Colonic mucosa (tissue), 4 donors: Measurements from ENCODE around the gene AOPEP. TPM values are rescaled to one million over a fixed set of nuclear protein-coding genes. Genes with fewer than 3 reads are reported as not detected.

ENCODE experiments used
- DNase-seq: peaks from one replicate; pipeline ENCODE4 v3.0.0-alpha.2; 2020
- H3K27ac ChIP-seq: fragments of 200-600 bp; one replicate; pipeline ENCODE4 v1.8.0; 2021
- H3K27me3 ChIP-seq: fragments of 200-600 bp; one replicate; pipeline ENCODE4 v1.8.0; 2021
- H3K36me3 ChIP-seq: fragments of 200-600 bp; one replicate; pipeline ENCODE4 v1.8.0; 2021
- H3K4me1 ChIP-seq: fragments of 200-600 bp; one replicate; pipeline ENCODE4 v1.8.0; 2021; ENCODE audit warnings: mild to moderate bottlenecking
- H3K4me3 ChIP-seq: fragments of 200-600 bp; one replicate; pipeline ENCODE4 v1.8.0; 2021
- H3K9ac ChIP-seq, 2 donors: one replicate each; pipeline ENCODE4 v1.7.0; 2013; ENCODE audit warnings: control low read depth in 2 of 2, low read depth in 2 of 2, low read length in 2 of 2
- H3K9me3 ChIP-seq: fragments of 200-600 bp; one replicate; pipeline ENCODE4 v1.8.0; 2021
- intact Hi-C: fragments of 100-400 bp; cut with DNase I; formaldehyde crosslinking; loops from one replicate; pipeline ENCODE4 v1.14.1; 2022
- total RNA-seq, 2 donors: library from RNA; stranded (reverse); fragmentation: NEBNext Ultra II Directional in 1 of 2; extraction: Animal tissue kit (Norgen Biotek cat#: 25700) in 1 of 2; gene quantifications; one replicate each; pipeline ENCODE4 v1.2.1, GENCODE V29; 2021
- TF ChIP-seq, protein P1 (sequence below): fragments of 200-600 bp; IDR thresholded peaks from one replicate; pipeline ENCODE4 v1.8.0; 2022; ENCODE audit warnings: antibody characterized with exemption, mild to moderate bottlenecking
- donor health status: healthy.
- donor health status: DM: no; HTN: no; CAD: no.
- donor health status: DM: no; HTN: no; CAD: no.

The AOPEP gene
- total RNA-seq, 2 donors from 2014 or later, result 38.4 to 43.2 TPM

GRCh38 chr9:94824913-94825610, 98.6 kb downstream of the AOPEP start:
- H3K9me3 ChIP-seq, result no peaks in the 10 kb centered on the region
- no peaks in the 10 kb centered on the region for H3K4me1 ChIP-seq
- peak overlapping the region in 1 of 2 donors; percentile 30 for H3K9ac ChIP-seq
- intact Hi-C loops, result no loop called here
- no peaks in the 10 kb centered on the region for H3K36me3 ChIP-seq
- no peak overlapping the region for H3K4me3 ChIP-seq
- peak overlapping the region; percentile 25 for H3K27ac ChIP-seq
- peak; percentile 28 for DNase-seq
- H3K27me3 ChIP-seq, result no peaks in the 10 kb centered on the region
- TF ChIP-seq, protein P1, sequence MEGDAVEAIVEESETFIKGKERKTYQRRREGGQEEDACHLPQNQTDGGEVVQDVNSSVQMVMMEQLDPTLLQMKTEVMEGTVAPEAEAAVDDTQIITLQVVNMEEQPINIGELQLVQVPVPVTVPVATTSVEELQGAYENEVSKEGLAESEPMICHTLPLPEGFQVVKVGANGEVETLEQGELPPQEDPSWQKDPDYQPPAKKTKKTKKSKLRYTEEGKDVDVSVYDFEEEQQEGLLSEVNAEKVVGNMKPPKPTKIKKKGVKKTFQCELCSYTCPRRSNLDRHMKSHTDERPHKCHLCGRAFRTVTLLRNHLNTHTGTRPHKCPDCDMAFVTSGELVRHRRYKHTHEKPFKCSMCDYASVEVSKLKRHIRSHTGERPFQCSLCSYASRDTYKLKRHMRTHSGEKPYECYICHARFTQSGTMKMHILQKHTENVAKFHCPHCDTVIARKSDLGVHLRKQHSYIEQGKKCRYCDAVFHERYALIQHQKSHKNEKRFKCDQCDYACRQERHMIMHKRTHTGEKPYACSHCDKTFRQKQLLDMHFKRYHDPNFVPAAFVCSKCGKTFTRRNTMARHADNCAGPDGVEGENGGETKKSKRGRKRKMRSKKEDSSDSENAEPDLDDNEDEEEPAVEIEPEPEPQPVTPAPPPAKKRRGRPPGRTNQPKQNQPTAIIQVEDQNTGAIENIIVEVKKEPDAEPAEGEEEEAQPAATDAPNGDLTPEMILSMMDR, result no peak

DNA sequence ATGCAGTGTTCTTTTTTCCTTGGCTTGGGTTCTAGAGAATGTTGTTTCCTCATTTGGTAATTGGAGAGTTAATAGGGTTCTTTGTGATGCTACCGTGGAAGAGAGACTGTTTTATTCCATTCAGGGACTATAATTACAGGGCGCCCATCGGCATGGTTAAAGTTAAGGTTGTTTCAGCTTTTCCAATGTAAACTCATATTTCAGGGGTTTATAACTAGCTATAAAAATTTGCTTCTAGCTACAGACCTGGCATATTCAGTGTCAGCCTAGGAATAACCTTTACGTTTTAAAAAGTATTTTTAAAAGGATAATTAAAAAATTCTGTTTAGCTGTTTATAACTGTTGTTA, 99.1 kb downstream of the AOPEP start:
- H3K4me1 ChIP-seq, result no peaks in the 10 kb centered on the region
- H3K9me3 ChIP-seq, result no peaks in the 10 kb centered on the region
- H3K4me3 ChIP-seq, result no peak overlapping the region
- peak overlapping the region in 1 of 2 donors; percentile 30 for H3K9ac ChIP-seq
- intact Hi-C loops, result no loop called here
- H3K27ac ChIP-seq, result peak overlapping the region; percentile 25
- H3K36me3 ChIP-seq, result no peaks in the 10 kb centered on the region
- H3K27me3 ChIP-seq, result no peaks in the 10 kb centered on the region
- TF ChIP-seq, protein P1, result no peak
- peak; percentile 32 for DNase-seq

DNA sequence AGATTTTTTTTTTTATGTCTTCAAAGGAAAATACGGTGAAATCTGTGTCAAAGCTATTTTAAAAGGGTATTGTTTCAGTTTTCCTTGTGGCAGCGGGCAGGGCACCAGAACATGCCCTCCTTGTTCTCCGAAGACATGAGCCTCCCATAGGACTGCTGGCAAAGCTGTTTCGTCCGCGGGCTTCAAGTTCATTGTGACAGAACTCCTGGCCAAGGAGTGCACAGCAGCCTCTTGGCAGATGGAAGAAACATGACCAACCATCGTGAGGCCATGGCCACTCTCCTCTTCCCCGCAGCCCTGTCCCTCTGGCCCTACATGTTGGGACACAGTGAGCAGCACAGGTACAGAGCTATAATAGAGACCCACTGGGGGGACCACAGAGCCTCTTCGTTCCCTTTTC, 99.5 kb downstream of the AOPEP start:
- Histone ChIP-seq H3K9ac (peak overlapping the region in 1 of 2 donors; percentile 62), H3K36me3 (no peaks in the 10 kb centered on the region), H3K4me3 (no peak overlapping the region), H3K4me1 (no peaks in the 10 kb centered on the region), H3K9me3 (no peaks in the 10 kb centered on the region), H3K27ac (peak overlapping the region; percentile 25), H3K27me3 (no peaks in the 10 kb centered on the region)
- TF ChIP-seq, protein P1, result no peak
- peak; percentile 34 for DNase-seq
- intact Hi-C loops, result no loop called here

- Histone ChIP-seq H3K36me3 (no peaks in the 10 kb centered on the region), H3K9me3 (no peaks in the 10 kb centered on the region), H3K9ac (peak overlapping the region in 1 of 2 donors; percentile 62), H3K27ac (no peak overlapping the region), H3K4me1 (no peaks in the 10 kb centered on the region), H3K4me3 (no peak overlapping the region), H3K27me3 (no peaks in the 10 kb centered on the region)
- TF ChIP-seq, protein P1, result no peak
- intact Hi-C loops, result no loop called here
- no peak for DNase-seq
These were observed 100.3 kb downstream of the AOPEP start for GRCh38 chr9:94826644-94827410.

DNA sequence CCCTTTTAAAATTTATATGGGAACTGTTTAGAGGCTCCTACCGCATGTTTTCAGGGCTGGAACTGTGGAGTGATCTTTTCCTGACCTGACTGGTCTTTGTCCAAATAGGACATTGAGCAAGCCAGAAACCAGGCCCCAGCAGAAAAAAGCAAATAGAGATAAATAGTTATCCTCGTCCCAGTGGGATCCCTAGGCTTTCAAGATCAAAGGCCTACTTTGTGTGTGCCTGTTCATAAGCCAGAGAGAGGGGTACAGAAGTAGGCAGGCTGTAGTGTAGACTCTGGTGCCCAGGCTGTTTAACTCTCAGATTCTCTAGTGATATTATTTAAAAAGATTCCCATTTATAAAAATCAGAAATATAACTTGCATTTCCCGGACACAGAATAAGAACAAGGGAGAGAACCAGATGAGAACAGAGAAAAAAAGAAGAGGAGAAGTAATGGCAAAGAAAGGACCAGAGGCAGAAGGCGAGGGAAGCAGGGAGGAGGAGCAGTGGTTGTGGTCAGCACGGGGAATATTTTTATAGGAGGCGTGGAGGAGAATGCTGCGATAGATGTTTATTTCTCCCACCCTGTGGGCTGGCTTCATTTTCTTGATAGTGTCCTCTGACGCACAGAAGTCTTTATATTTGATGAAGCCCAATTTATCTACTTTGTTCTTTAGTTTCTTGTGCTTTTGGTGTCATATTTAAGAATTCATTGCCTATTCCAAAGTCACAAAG, 101.2 kb downstream of the AOPEP start:
- Histone ChIP-seq H3K36me3 (no peaks in the 10 kb centered on the region), H3K27me3 (no peaks in the 10 kb centered on the region), H3K4me3 (no peak overlapping the region), H3K9ac (peak overlapping the region in 1 of 2 donors; percentile 19), H3K4me1 (no peaks in the 10 kb centered on the region), H3K9me3 (no peaks in the 10 kb centered on the region), H3K27ac (peak overlapping the region; percentile 41)
- DNase-seq, result peak; percentile 30
- intact Hi-C loops, result no loop called here
- TF ChIP-seq, protein P1, result no peak
